GM13976 (cell line): ENCODE data around the gene ZIM2.
"Not testable (repeated sequence)": the region's sequence is repeated elsewhere in the genome, so short reads cannot be mapped to it uniquely, and the experiment has no call there.

Experiments used
- DNase-seq: peaks from one replicate; pipeline ENCODE4 v3.0.0; 2012; ENCODE audit warnings: low spot score
- in situ Hi-C: fragments of 300-500 bp; cut with MboI; formaldehyde crosslinking; loops from one replicate; pipeline ENCODE4 v1.12.0; 2022; ENCODE audit warnings: low sequenced_read_pairs, mixed read lengths, inconsistent platforms; ENCODE audit not compliant: unreplicated experiment
- TF ChIP-seq, protein P1 (sequence below): IDR thresholded peaks from 2 replicates; pipeline ENCODE4 v1.5.1; 2012; ENCODE audit warnings: borderline replicate concordance, mild to moderate bottlenecking; ENCODE audit not compliant: insufficient read depth; ENCODE audit errors: extremely low read depth, missing control alignments, control extremely low read depth

Gene ZIM2

DNA sequence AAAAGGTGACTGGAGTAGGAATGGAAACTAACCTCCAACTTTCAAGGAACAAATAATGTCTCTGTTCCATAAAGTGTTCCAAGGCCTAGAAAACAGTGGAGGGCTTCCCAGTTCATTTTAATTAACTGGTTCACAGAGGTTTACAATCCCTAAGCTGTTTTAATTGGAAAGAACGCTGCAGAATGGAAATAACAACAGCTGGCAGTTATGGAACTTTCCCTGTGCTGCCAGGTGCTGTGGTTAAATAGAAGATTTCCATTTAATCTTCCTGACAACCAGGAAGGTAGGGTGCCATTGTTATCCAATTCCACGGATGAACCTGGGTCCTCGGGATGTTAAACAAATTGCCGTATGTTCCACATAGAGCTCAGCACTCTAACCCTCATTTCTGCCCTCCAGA lies 22.2 kb upstream of the ZIM2 start:
- in situ Hi-C loops, result no loop called here
- DNase-seq, result no peak
- TF ChIP-seq, protein P1, sequence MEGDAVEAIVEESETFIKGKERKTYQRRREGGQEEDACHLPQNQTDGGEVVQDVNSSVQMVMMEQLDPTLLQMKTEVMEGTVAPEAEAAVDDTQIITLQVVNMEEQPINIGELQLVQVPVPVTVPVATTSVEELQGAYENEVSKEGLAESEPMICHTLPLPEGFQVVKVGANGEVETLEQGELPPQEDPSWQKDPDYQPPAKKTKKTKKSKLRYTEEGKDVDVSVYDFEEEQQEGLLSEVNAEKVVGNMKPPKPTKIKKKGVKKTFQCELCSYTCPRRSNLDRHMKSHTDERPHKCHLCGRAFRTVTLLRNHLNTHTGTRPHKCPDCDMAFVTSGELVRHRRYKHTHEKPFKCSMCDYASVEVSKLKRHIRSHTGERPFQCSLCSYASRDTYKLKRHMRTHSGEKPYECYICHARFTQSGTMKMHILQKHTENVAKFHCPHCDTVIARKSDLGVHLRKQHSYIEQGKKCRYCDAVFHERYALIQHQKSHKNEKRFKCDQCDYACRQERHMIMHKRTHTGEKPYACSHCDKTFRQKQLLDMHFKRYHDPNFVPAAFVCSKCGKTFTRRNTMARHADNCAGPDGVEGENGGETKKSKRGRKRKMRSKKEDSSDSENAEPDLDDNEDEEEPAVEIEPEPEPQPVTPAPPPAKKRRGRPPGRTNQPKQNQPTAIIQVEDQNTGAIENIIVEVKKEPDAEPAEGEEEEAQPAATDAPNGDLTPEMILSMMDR, result no peak

DNA sequence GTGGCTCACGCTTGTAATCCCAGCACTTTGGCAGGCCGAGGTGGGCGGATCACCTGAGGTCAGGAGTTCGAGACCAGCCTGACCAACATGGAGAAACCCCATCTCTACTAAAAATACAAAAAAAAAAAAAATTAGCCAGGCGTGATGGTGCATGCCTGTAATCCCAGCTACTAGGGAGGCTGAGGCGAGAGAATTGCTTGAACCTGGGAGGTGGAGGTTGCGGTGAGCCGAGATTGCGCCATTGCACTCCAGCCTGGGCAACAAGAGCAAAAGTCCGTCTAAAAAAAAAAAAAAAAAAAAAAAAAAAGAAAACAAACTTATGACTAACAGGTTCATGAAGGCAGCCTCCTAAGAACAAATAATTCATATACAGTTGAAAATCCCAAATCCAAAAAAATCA lies 19.9 kb upstream of the ZIM2 start:
- in situ Hi-C loops, result not testable (repeated sequence)

DNA sequence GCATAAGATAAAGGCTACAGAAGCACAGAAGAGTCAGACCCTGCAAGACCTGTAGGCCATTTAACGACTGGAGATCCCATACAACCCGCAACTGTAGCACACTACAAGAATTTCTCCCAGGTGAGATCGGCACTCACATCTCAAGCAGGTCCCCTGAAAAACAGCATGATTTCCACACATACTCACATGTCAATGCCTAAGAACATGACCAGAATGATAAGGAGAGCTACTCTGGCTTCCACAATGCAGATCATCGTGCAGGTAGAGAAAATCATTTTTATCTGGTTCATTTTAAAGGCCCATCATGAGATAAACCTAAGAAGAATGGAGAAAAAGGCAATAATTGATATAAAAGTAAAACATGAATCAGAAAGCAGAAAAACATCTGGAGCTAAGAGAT lies 17.5 kb upstream of the ZIM2 start:
- no peak for DNase-seq
- in situ Hi-C loops, result no loop called here
- TF ChIP-seq, protein P1, result no peak

More for the DNA sequence above, 19.9 kb upstream of the ZIM2 start:
- not testable (repeated sequence) for DNase-seq

DNA sequence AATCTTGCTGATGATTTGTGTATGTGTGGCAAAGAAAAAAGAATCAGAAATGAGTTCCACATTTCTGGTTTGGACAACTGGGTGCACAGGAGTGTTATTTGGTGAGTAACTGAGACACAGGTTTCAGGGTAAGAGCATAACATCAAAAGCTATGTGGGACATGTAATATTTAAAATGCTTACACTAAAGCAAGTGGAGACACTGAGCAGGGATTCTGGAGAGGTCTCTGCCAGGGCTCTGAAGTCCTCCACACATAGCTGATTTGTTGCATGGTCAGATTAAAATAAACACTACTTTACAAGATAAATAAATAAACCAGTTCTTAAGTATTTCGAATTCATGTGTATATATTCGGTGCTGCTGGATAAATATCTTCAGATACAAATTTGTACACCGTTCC lies 16.3 kb upstream of the ZIM2 start:
- no peak for DNase-seq
- TF ChIP-seq, protein P1, result no peak
- in situ Hi-C loops, result no loop called here

DNA sequence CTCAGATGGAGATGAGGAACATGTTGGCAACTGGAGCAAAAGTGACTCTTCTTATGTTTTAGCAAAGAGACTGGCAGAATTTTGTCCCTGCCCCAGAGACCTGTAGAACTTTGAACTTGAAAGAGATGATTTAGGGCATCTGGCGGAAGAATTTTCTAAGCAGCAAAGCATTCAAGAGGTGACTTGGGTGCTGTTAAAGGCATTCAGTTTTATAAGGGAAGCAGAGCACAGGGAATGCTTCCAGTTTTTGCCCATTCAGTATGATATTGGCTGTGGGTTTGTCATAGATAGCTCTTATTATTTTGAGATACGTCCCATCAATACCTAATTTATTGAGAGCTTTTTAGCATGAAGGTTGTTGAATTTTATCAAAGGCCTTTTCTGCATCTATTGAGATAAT lies 11.8 kb upstream of the ZIM2 start:
- DNase-seq, in situ Hi-C loops: not testable (repeated sequence)

DNA sequence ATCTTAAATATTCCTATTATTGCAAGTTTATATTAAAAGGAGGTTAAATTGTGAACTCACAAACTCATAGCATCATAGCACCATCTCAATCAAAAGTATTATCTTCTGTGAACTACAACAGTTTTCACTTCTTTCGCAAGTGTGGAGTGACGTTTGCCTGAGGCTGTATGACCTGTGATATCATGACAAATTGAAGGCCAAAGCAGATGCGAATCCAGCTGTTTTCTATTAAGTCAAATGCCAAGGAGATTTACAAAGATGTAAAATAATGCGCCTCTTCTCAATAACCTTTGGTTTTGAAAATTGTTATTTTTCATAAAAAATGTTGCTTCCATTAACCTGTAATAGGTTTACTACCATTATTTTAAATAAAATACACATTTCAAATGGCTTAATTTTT lies 7.6 kb upstream of the ZIM2 start:
- no peak for DNase-seq
- in situ Hi-C loops, result no loop called here
- TF ChIP-seq, protein P1, result no peak

DNA sequence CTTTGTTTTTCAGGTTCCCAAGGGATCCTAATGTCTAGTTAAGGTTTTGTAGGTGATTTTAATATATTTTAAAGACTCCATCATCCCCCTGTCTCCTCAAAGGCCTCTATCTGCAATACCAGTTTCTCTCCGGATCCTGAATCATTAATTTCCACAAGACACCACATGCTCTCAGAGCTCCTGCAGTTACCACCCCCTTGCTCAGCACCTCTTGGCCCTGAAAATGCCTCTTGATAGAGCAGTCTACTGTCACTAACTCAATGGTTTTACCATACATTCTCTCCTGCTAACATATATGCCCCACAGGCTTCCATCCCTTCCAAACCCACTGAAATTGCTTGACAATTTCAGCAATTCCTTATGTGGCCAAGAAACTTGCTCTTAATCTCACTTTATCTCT lies 1.9 kb upstream of the ZIM2 start:
- TF ChIP-seq, protein P1, result no peak
- in situ Hi-C loops, result no loop called here
- DNase-seq, result no peak

DNA sequence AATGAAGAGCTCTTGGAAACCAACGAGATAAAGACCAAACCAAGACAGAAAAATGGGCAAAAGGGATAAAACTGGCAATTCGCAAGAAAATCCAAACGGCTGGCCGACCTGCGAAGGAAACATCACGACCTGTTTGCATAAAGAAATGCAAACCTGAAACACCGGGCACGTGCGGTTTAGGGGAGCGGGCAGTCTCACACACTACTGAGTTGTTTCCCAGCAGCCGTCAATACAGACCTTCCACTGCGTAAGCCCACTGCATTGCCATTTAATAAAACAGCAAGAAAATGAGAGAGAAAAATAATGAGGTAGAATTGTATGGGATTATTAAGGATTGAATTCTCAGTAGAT lies 642 bp upstream of the ZIM2 start:
- no peak for DNase-seq
- in situ Hi-C loops, result no loop called here
- TF ChIP-seq, protein P1, result no peak
